Mucosa of descending colon (tissue), 3 donors: ENCODE results near the gene TMEM229A. TPM values are rescaled to one million over a fixed set of nuclear protein-coding genes. Genes with fewer than 3 reads are reported as not detected.
"Not testable (repeated sequence)": the region's sequence is repeated elsewhere in the genome, so short reads cannot be mapped to it uniquely, and the experiment has no call there.

ENCODE experiments used
- ATAC-seq: fragments of 200-7000 bp; cut with Tn5 transposase; one replicate; pipeline ENCODE4 v1.9.1; 2020; ENCODE audit warnings: mild to moderate bottlenecking, moderate library complexity
- DNase-seq, 3 donors: peaks; one replicate each; pipeline ENCODE4 v3.0.0-alpha.2; 2020
- H3K36me3 ChIP-seq: fragments of 200-600 bp; one replicate; pipeline ENCODE4 v1.8.0; 2021; ENCODE audit warnings: low read depth, mild to moderate bottlenecking
- H3K4me1 ChIP-seq: fragments of 200-600 bp; one replicate; pipeline ENCODE4 v1.8.0; 2021; ENCODE audit warnings: low read depth, mild to moderate bottlenecking
- H3K4me3 ChIP-seq: fragments of 200-600 bp; one replicate; pipeline ENCODE4 v1.8.0; 2021; ENCODE audit warnings: mild to moderate bottlenecking
- H3K9me3 ChIP-seq: fragments of 200-600 bp; one replicate; pipeline ENCODE4 v1.8.0; 2021; ENCODE audit warnings: mild to moderate bottlenecking
- intact Hi-C, 2 donors: fragments of 100-400 bp; cut with DNase I in 1 of 2; cut with micrococcal nuclease in 1 of 2; formaldehyde crosslinking; loops; one replicate each; pipeline versions ENCODE4 v1.11.0 to v1.11.1; 2022; cut with DNase I, micrococcal nuclease
- total RNA-seq, 3 donors: library from RNA; stranded (reverse); fragmentation: NEBNext Ultra II Directional in 2 of 3; extraction: Animal tissue kit (Norgen Biotek cat#: 25700) in 2 of 3; gene quantifications; one replicate each; pipeline versions ENCODE4 v1.2.1 to v1.2.4, GENCODE V29; 2021 to 2023
- TF ChIP-seq, protein P1 (sequence below): fragments of 200-600 bp; IDR thresholded peaks from one replicate; pipeline ENCODE4 v1.8.0; 2022; ENCODE audit warnings: antibody characterized with exemption, mild to moderate bottlenecking
- donor health status: DM: no; HTN: no; CAD: no; lungs with moderate emphysema.
- donor health status: DM: no; HTN: no; CAD: no.
- donor health status: DM: no; HTN: yes; CAD: no.

TMEM229A gene
- total RNA-seq, 3 donors from 2014 or later, result 0.14 to 0.32 TPM; not detected in 1

DNA sequence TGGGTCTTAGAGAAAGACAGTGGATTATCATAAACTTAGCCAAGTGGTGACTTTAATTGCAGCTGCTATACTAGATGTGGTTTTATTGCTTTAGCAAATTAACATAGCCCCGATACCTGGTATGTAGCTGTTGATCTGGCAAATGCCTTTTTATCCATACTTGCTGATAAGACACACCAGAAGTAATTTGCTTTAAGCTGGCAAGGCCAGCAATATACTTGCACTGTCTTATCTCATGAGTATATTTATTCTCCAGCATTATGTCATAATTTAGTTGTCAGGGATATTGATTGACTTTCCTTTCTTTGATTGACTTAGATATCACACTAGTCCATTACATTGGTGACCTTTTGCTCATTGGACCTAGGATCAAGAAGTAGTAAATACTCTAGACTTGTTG, 12.8 kb downstream of the TMEM229A start:
- Histone ChIP-seq H3K36me3 (no peaks in the 10 kb centered on the region), H3K4me1 (peaks cover 7% of the 10 kb centered on the region), H3K9me3 (no peaks in the 10 kb centered on the region), H3K4me3 (no peak overlapping the region)
- DNase-seq (no peak), ATAC-seq (peak; percentile 69)
- intact Hi-C loops, result no loop called here
- TF ChIP-seq, protein P1, sequence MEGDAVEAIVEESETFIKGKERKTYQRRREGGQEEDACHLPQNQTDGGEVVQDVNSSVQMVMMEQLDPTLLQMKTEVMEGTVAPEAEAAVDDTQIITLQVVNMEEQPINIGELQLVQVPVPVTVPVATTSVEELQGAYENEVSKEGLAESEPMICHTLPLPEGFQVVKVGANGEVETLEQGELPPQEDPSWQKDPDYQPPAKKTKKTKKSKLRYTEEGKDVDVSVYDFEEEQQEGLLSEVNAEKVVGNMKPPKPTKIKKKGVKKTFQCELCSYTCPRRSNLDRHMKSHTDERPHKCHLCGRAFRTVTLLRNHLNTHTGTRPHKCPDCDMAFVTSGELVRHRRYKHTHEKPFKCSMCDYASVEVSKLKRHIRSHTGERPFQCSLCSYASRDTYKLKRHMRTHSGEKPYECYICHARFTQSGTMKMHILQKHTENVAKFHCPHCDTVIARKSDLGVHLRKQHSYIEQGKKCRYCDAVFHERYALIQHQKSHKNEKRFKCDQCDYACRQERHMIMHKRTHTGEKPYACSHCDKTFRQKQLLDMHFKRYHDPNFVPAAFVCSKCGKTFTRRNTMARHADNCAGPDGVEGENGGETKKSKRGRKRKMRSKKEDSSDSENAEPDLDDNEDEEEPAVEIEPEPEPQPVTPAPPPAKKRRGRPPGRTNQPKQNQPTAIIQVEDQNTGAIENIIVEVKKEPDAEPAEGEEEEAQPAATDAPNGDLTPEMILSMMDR, result no peak

DNA sequence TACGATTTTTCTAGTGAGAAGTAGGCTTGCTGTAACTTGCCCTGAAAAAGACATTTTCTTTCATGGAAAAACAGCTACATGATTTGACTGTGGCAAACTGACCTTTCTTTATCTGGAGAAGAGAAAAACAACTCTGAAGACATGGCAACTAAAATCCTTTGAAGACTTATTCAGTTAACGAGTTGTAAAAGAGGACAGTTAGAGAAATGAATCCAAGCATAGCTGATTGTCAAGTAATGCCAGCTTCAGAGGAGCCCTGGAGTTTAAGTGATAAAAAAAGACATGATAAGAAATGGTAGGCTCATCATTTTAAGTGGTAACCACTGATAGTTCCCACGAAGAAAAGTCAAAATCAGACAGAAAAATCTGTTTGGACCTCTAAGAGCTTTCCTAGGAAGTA, 19.6 kb downstream of the TMEM229A start:
- DNase-seq (no peak), ATAC-seq (no peak)
- Histone ChIP-seq H3K36me3 (no peaks in the 10 kb centered on the region), H3K4me3 (no peak overlapping the region), H3K4me1 (no peaks in the 10 kb centered on the region), H3K9me3 (no peaks in the 10 kb centered on the region)
- TF ChIP-seq, protein P1, result no peak
- intact Hi-C loops, result no loop called here

DNA sequence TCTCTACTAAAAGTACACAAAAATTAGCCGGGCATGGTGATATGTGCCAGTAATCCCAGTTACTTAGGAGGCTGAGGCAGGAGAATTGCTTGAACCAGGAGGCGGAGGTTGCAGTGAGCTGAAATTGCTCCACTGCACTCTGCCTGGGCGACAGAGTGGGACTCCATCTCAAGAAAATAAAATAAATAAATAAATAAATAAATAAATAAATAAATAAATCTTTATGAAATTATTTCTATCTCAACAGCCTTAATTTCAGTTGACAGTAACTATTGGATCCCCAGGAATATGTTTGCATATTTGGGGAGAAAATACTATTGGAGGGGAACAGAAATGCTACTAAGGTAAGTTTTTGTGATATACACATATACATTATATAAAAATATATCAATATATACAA, 20.0 kb downstream of the TMEM229A start:
- no peak overlapping the region for H3K4me3 ChIP-seq
- no peaks in the 10 kb centered on the region for H3K9me3 ChIP-seq
- intact Hi-C loops, result no loop called here
- DNase-seq (no peak), ATAC-seq (no peak)
- H3K4me1 ChIP-seq, result no peaks in the 10 kb centered on the region
- no peaks in the 10 kb centered on the region for H3K36me3 ChIP-seq
- TF ChIP-seq, protein P1, result no peak

DNA sequence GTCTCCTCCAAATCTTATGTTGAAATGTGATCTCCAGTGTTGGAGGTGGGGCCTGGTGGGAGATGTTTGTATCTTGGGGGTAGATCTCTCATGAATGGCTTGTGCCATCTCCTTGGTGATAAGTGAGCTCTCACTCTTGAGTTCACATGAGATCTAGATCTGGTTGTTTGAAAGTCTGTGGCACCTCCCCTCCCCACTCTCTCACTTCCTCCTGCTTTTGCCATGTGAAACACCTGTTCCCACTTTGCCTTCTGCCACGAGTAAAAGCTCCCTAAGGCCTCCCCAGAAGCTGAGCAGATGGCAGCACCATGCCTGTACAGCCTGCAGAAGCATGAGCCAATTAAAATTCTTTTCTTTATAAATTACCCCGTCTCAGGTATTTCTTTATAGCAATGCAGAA, 23.5 kb downstream of the TMEM229A start:
- Histone ChIP-seq H3K36me3 (no peaks in the 10 kb centered on the region), H3K4me3 (no peak overlapping the region), H3K4me1 (no peaks in the 10 kb centered on the region), H3K9me3 (no peaks in the 10 kb centered on the region)
- TF ChIP-seq, protein P1, result no peak
- no peak for ATAC-seq
- DNase-seq, result no peak
- intact Hi-C loops, result no loop called here

DNA sequence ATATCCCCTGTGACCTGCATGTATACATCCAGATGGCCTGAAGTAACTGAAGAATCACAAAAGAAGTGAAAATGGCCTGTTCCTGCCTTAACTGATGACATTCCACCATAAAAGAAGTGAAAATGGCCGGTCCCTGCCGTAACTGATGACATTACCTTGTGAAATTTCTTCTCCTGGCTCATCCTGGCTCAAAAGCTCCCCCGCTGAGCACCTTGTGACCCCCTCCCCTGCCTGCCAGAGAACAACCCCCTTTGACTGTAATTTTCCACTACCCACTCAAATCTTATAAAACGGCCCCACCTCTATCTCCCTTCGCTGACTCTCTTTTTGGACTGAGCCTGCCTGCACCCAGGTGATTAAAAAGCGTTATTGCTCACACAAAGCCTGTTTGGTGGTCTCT, 24.6 kb downstream of the TMEM229A start:
- intact Hi-C loops, H3K36me3 ChIP-seq, H3K4me1 ChIP-seq, H3K4me3 ChIP-seq, DNase-seq, H3K9me3 ChIP-seq, ATAC-seq: not testable (repeated sequence)

DNA sequence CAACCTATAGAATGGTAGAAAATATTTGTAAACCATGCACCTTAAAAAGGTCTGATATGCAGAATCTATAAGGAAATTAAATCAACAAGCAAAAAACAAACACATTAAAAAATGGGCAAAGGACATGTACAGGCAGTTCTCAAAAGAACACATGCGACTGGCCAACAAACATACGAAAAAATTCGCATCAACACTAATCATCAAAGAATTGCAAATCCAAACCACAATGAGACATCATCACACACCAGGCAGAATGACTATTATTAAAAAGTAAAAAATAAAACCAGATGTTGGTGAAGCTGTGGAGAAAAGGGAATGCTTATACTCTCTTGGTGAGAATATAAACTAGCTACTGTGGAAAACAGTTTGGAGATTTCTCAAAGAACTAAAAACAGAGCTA, 33.2 kb downstream of the TMEM229A start:
- Histone ChIP-seq H3K4me1 (no peaks in the 10 kb centered on the region), H3K9me3 (peaks cover 2% of the 10 kb centered on the region), H3K4me3 (no peak overlapping the region), H3K36me3 (no peaks in the 10 kb centered on the region)
- TF ChIP-seq, protein P1, result no peak
- no peak for ATAC-seq
- intact Hi-C loops, result no loop called here
- no peak for DNase-seq
